K562 (cell line): ENCODE results near the gene AICDA. TPM values are rescaled to one million over a fixed set of nuclear protein-coding genes. Genes with fewer than 3 reads are reported as not detected.
"Not testable (repeated sequence)": the region's sequence is repeated elsewhere in the genome, so short reads cannot be mapped to it uniquely, and the experiment has no call there.

Experiments used
- ATAC-seq: fragments of 200-7000 bp; cut with Tn5 transposase; 3 replicates; pipeline ENCODE4 v1.9.1; 2020; ENCODE audit warnings: moderate library complexity
- BruUV-seq: library from RNA; stranded (reverse); fragments of 400-500 nt; replicated peaks from 2 replicates; lab custom pipeline; 2021; lab: Mats Ljungman, UMichigan
- CTCF ChIA-PET: fragments of 300-600 bp; formaldehyde crosslinking; extraction: SDS; loops from one replicate; lab custom pipeline; 2021; ENCODE audit warnings: low intra/inter-chr PET ratio; lab: Yijun Ruan, JAX
- POLR2A ChIA-PET: fragments of 300-600, 350-650 bp; sonication (Branson Sonifier 250); formaldehyde crosslinking; extraction: SDS; loops from one replicate; lab custom pipeline; 2021; ENCODE audit warnings: antibody characterized with exemption, inconsistent platforms; lab: Yijun Ruan, JAX
- DNase-seq, 4 experiments: peaks; one replicate each; pipeline versions ENCODE4 v3.0.0 to v3.0.0-alpha.2; 2011 to 2018; ENCODE audit warnings: low spot score in 3 of 4, mixed read lengths in 3 of 4; ENCODE audit errors: extremely low read depth in 1 of 4
- FAIRE-seq: peaks from 2 replicates; lab custom pipeline; 2011; peaks lifted over from hg19 to GRCh38; lab: Jason Lieb, UNC
- H2AFZ ChIP-seq: 2 replicates; pipeline ENCODE4 v1.6.0; 2011; ENCODE audit warnings: low read depth, low read length, control low read depth, inconsistent platforms
- H3K27ac ChIP-seq: fragments of 200-600 bp; 3 replicates; pipeline ENCODE4 v1.8.0; 2011; ENCODE audit warnings: low read depth, mild to moderate bottlenecking, control low read depth, inconsistent platforms, low read length, moderate library complexity, mixed read lengths; ENCODE audit errors: extremely low read depth
- H3K27me3 ChIP-seq, 2 experiments: fragments of 300-600 bp in 1 of 2; 2 replicates in 1 of 2; 3 replicates in 1 of 2; pipeline versions ENCODE4 v1.6.0 to v1.8.0; 2011; ENCODE audit warnings: inconsistent platforms in 2 of 2, low read length in 2 of 2, mild to moderate bottlenecking in 1 of 2, mixed read lengths in 1 of 2, moderate library complexity in 1 of 2; ENCODE audit not compliant: control insufficient read depth in 2 of 2, insufficient read depth in 2 of 2
- H3K36me3 ChIP-seq: fragments of 300-600 bp; 3 replicates; pipeline ENCODE4 v1.8.0; 2011; ENCODE audit warnings: mild to moderate bottlenecking, low read length, inconsistent platforms; ENCODE audit not compliant: control insufficient read depth, insufficient read depth
- H3K4me1 ChIP-seq, 2 experiments: fragments of 200-600 bp in 1 of 2; replicated peaks in 1 of 2; 2 replicates in 1 of 2; 3 replicates in 1 of 2; pipeline versions ENCODE4 v1.5.1 to v1.8.0; 2011; ENCODE audit warnings: inconsistent platforms in 2 of 2, low read length in 2 of 2, mild to moderate bottlenecking in 1 of 2, mixed read lengths in 1 of 2, moderate library complexity in 1 of 2; ENCODE audit not compliant: control insufficient read depth in 2 of 2, insufficient read depth in 2 of 2
- H3K4me2 ChIP-seq: 2 replicates; pipeline ENCODE4 v1.6.1; 2011; ENCODE audit warnings: low read length, control low read depth, inconsistent platforms, mixed read lengths; ENCODE audit not compliant: insufficient read depth
- H3K4me3 ChIP-seq: fragments of 200-600 bp; sonication (generic), shearing (Covaris generic); 2 replicates; pipeline ENCODE4 v1.5.1; 2016; ENCODE audit warnings: control low read depth, inconsistent platforms
- H3K79me2 ChIP-seq: fragments of 200-600 bp; 3 replicates; pipeline ENCODE4 v1.8.0; 2011; ENCODE audit warnings: low read length, inconsistent platforms; ENCODE audit not compliant: control insufficient read depth, insufficient read depth
- H3K9ac ChIP-seq, 2 experiments: 2 replicates each; pipeline versions ENCODE4 v1.6.0 to v1.6.1; 2011; ENCODE audit warnings: low read depth in 2 of 2, low read length in 2 of 2, control low read depth in 1 of 2, inconsistent platforms in 1 of 2, mild to moderate bottlenecking in 1 of 2, mixed read lengths in 1 of 2; ENCODE audit not compliant: insufficient read depth in 1 of 2
- H3K9me1 ChIP-seq: one replicate; pipeline ENCODE4 v1.6.0; 2011; ENCODE audit warnings: inconsistent platforms, mild to moderate bottlenecking, low read length, moderate library complexity; ENCODE audit not compliant: control insufficient read depth, insufficient read depth
- H3K9me3 ChIP-seq: replicated peaks from 2 replicates; pipeline ENCODE4 v1.5.1; 2011; ENCODE audit warnings: low read depth, low read length, inconsistent platforms; ENCODE audit not compliant: control insufficient read depth, insufficient read depth
- H4K20me1 ChIP-seq: replicated peaks from 2 replicates; pipeline ENCODE4 v1.6.1; 2011; ENCODE audit warnings: low read length, inconsistent platforms, mixed read lengths; ENCODE audit not compliant: control insufficient read depth, insufficient read depth
- FIP1L1 ChIP-seq: fragments of 200-400 bp; formaldehyde crosslinking; IDR thresholded peaks from 2 replicates; pipeline ENCODE4 v1.6.1; 2018; ENCODE audit warnings: mild to moderate bottlenecking, low read depth, low read length; ENCODE audit not compliant: poor library complexity, severe bottlenecking
- HDAC8 ChIP-seq: fragments of 450-650 bp; IDR thresholded peaks from 2 replicates; pipeline ENCODE4 v1.6.1; 2016; ENCODE audit warnings: mild to moderate bottlenecking, missing genetic modification characterization, moderate library complexity, missing compliant biosample characterization
- WGBS: fragments of 100-300 bp; shearing (Covaris generic); methylation state at CpG from one replicate; pipeline ENCODE4 v1.1.6; 2016; ENCODE audit warnings: low coverage, mixed read lengths; ENCODE audit not compliant: insufficient coverage; ENCODE audit errors: missing lambda C conversion rate; 5-methylcytosine and 5-hydroxymethylcytosine counted together
- in situ Hi-C: fragments of 300-500 bp; cut with MboI; formaldehyde crosslinking; loops from 4 replicates; pipeline ENCODE4 v1.15.0; 2018; ENCODE audit warnings: inconsistent platforms, mixed read lengths
- intact Hi-C: fragments of 100-400 bp; cut with micrococcal nuclease; formaldehyde crosslinking; loops from 2 replicates; pipeline ENCODE4 v1.14.2; 2022
- polyA plus RNA-seq, 8 experiments: library from polyadenylated mRNA; depleted of rRNA in 4 of 8; stranded (reverse) in 5 of 8; unstranded in 3 of 8; fragments of >200 nt; fragmentation: Nextera tagmentation in 2 of 8; fragmentation: Illumina TruSeq in 1 of 8; extraction: Ambion mirVana in 2 of 8; extraction: Trizol in 1 of 8; gene quantifications; 2 replicates each; pipeline versions ENCODE4 v1.2.1 to v1.2.3, GENCODE V29; 2011 to 2014; ENCODE audit warnings: inconsistent platforms in 1 of 8, missing spikeins in 1 of 8
- total RNA-seq, 7 experiments: library from RNA; depleted of rRNA in 6 of 7; stranded (reverse); fragments of >200 nt in 6 of 7; fragmentation: Illumina TruSeq in 2 of 7; extraction: Trizol in 2 of 7; gene quantifications; 2 replicates each; pipeline versions ENCODE4 v1.2.1 to v1.2.3, GENCODE V29; 2011 to 2021; ENCODE audit warnings: low replicate concordance in 1 of 7
- TF ChIP-seq, protein P1 (sequence below): fragments of 450-650 bp; IDR thresholded peaks from 2 replicates; pipeline ENCODE4 v1.6.1; 2016; ENCODE audit warnings: mild to moderate bottlenecking, moderate library complexity
- TF ChIP-seq, protein P2 (sequence below): fragments of 250-450 bp; sonication (Bioruptor Pico); IDR thresholded peaks from 2 replicates; pipeline ENCODE4 v1.4.0; 2020; ENCODE audit warnings: mild to moderate bottlenecking, moderate library complexity

The AICDA gene
- total and polyA plus RNA-seq, 9 of the 15 experiments (the other 6 are each of a cell fraction or from before 2014, with no cell fraction given), result not detected

DNA sequence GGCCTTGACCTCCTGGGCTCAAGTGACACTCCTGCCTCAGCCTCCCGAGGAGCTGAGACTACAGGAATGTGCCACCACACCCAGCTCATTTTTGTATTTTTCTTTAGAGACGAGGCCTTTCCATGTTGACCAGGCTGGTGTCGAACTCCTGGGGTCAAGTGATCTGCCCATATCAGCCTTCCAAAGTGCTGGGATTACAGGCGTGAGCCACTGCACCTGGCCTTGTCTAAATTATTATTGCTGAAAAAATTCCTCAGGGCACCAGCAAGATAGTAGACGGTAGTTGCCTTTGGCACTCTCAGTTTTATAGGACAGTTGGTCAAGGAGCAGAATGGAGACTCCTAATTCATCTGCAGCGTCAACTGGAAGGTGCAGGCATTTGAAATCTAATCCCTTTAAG lies 2.5 kb upstream of the AICDA start (continued):
- TF ChIP-seq, protein P1, sequence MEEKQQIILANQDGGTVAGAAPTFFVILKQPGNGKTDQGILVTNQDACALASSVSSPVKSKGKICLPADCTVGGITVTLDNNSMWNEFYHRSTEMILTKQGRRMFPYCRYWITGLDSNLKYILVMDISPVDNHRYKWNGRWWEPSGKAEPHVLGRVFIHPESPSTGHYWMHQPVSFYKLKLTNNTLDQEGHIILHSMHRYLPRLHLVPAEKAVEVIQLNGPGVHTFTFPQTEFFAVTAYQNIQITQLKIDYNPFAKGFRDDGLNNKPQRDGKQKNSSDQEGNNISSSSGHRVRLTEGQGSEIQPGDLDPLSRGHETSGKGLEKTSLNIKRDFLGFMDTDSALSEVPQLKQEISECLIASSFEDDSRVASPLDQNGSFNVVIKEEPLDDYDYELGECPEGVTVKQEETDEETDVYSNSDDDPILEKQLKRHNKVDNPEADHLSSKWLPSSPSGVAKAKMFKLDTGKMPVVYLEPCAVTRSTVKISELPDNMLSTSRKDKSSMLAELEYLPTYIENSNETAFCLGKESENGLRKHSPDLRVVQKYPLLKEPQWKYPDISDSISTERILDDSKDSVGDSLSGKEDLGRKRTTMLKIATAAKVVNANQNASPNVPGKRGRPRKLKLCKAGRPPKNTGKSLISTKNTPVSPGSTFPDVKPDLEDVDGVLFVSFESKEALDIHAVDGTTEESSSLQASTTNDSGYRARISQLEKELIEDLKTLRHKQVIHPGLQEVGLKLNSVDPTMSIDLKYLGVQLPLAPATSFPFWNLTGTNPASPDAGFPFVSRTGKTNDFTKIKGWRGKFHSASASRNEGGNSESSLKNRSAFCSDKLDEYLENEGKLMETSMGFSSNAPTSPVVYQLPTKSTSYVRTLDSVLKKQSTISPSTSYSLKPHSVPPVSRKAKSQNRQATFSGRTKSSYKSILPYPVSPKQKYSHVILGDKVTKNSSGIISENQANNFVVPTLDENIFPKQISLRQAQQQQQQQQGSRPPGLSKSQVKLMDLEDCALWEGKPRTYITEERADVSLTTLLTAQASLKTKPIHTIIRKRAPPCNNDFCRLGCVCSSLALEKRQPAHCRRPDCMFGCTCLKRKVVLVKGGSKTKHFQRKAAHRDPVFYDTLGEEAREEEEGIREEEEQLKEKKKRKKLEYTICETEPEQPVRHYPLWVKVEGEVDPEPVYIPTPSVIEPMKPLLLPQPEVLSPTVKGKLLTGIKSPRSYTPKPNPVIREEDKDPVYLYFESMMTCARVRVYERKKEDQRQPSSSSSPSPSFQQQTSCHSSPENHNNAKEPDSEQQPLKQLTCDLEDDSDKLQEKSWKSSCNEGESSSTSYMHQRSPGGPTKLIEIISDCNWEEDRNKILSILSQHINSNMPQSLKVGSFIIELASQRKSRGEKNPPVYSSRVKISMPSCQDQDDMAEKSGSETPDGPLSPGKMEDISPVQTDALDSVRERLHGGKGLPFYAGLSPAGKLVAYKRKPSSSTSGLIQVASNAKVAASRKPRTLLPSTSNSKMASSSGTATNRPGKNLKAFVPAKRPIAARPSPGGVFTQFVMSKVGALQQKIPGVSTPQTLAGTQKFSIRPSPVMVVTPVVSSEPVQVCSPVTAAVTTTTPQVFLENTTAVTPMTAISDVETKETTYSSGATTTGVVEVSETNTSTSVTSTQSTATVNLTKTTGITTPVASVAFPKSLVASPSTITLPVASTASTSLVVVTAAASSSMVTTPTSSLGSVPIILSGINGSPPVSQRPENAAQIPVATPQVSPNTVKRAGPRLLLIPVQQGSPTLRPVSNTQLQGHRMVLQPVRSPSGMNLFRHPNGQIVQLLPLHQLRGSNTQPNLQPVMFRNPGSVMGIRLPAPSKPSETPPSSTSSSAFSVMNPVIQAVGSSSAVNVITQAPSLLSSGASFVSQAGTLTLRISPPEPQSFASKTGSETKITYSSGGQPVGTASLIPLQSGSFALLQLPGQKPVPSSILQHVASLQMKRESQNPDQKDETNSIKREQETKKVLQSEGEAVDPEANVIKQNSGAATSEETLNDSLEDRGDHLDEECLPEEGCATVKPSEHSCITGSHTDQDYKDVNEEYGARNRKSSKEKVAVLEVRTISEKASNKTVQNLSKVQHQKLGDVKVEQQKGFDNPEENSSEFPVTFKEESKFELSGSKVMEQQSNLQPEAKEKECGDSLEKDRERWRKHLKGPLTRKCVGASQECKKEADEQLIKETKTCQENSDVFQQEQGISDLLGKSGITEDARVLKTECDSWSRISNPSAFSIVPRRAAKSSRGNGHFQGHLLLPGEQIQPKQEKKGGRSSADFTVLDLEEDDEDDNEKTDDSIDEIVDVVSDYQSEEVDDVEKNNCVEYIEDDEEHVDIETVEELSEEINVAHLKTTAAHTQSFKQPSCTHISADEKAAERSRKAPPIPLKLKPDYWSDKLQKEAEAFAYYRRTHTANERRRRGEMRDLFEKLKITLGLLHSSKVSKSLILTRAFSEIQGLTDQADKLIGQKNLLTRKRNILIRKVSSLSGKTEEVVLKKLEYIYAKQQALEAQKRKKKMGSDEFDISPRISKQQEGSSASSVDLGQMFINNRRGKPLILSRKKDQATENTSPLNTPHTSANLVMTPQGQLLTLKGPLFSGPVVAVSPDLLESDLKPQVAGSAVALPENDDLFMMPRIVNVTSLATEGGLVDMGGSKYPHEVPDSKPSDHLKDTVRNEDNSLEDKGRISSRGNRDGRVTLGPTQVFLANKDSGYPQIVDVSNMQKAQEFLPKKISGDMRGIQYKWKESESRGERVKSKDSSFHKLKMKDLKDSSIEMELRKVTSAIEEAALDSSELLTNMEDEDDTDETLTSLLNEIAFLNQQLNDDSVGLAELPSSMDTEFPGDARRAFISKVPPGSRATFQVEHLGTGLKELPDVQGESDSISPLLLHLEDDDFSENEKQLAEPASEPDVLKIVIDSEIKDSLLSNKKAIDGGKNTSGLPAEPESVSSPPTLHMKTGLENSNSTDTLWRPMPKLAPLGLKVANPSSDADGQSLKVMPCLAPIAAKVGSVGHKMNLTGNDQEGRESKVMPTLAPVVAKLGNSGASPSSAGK, result no peak
- TF ChIP-seq, protein P2, sequence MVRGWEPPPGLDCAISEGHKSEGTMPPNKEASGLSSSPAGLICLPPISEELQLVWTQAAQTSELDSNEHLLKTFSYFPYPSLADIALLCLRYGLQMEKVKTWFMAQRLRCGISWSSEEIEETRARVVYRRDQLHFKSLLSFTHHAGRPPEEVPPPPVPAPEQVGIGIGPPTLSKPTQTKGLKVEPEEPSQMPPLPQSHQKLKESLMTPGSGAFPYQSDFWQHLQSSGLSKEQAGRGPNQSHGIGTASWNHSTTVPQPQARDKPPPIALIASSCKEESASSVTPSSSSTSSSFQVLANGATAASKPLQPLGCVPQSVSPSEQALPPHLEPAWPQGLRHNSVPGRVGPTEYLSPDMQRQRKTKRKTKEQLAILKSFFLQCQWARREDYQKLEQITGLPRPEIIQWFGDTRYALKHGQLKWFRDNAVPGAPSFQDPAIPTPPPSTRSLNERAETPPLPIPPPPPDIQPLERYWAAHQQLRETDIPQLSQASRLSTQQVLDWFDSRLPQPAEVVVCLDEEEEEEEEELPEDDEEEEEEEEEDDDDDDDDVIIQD, result no peak
- TF ChIP-seq HDAC8 (tag), result no peak
- TF ChIP-seq FIP1L1, result no peak

DNA sequence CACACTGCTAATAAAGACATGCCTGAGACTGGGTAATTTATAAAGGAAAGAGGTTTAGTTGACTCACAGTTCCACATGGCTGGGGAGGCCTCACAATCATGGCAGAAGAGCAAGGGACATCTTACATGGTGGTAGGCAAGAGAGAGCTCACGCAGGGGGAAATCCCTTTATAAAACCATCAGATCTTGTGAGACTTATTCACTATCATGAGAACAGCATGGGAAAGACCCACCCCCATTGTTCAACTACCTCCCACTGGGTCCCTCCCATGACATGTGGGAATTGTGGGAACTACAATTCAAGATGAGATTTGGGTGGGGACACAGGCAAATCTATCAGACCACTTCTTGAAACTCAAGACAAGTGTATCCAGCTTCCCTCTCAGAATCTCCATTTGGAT lies 1.2 kb upstream of the AICDA start:
- H3K4me1 ChIP-seq, H3K79me2 ChIP-seq, ATAC-seq, H3K27me3 ChIP-seq, intact Hi-C loops, H3K36me3 ChIP-seq, H3K9me1 ChIP-seq, H4K20me1 ChIP-seq, H3K4me3 ChIP-seq, in situ Hi-C loops, POLR2A ChIA-PET, CTCF ChIA-PET, H2AFZ ChIP-seq, H3K9ac ChIP-seq, H3K27ac ChIP-seq, DNase-seq, FAIRE-seq, BruUV-seq, H3K4me2 ChIP-seq, H3K9me3 ChIP-seq: not testable (repeated sequence)
- 0% methylated on average over 1 of the region's 1 CpG for WGBS
